ENCODE data around the gene LITAF.

Gene LITAF

GRCh38 chr16:11629071-11630030 lies 42.6 kb upstream of the LITAF start:
- Histone ChIP-seq H3K36me3 (ENCODE audit: control insufficient read depth, insufficient read depth, low read length, severe bottlenecking) (no peaks in the 10 kb centered on the region), H3K4me1 (ENCODE audit: control insufficient read depth, insufficient read depth, low read length) (peaks cover 21% of the 10 kb centered on the region), H3K27me3 (replicated peaks; ENCODE audit: control insufficient read depth, insufficient read depth, low read length) (no peaks in the 10 kb centered on the region), H3K9me3 (ENCODE audit: control insufficient read depth, low read length) (no peaks in the 10 kb centered on the region), H3K9ac (ENCODE audit: low read length) (no peak overlapping the region), H3K4me3 (ENCODE audit: low read length) (no peak overlapping the region)
- no peak for DNase-seq (ENCODE audit: low read depth)

GRCh38 chr16:11627822-11628457 lies 41.2 kb upstream of the LITAF start:
- Histone ChIP-seq H3K36me3 (ENCODE audit: control insufficient read depth, insufficient read depth, low read length, severe bottlenecking) (no peaks in the 10 kb centered on the region), H3K27me3 (replicated peaks; ENCODE audit: control insufficient read depth, insufficient read depth, low read length) (no peaks in the 10 kb centered on the region), H3K9me3 (ENCODE audit: control insufficient read depth, low read length) (no peaks in the 10 kb centered on the region), H3K4me3 (ENCODE audit: low read length) (no peak overlapping the region), H3K4me1 (ENCODE audit: control insufficient read depth, insufficient read depth, low read length) (peaks cover 9% of the 10 kb centered on the region), H3K9ac (ENCODE audit: low read length) (no peak overlapping the region)
- DNase-seq (ENCODE audit: low read depth) = no peak

GRCh38 chr16:11627292-11627663 lies 40.6 kb upstream of the LITAF start:
- no peak overlapping the region for H3K4me3 ChIP-seq (ENCODE audit: low read length)
- no peaks in the 10 kb centered on the region for H3K9me3 ChIP-seq (ENCODE audit: control insufficient read depth, low read length)
- H3K27me3 ChIP-seq (replicated peaks; ENCODE audit: control insufficient read depth, insufficient read depth, low read length) = no peaks in the 10 kb centered on the region
- peaks cover 2% of the 10 kb centered on the region for H3K4me1 ChIP-seq (ENCODE audit: control insufficient read depth, insufficient read depth, low read length)
- no peaks in the 10 kb centered on the region for H3K36me3 ChIP-seq (ENCODE audit: control insufficient read depth, insufficient read depth, low read length, severe bottlenecking)
- H3K9ac ChIP-seq (ENCODE audit: low read length) = no peak overlapping the region
- no peak for DNase-seq (ENCODE audit: low read depth)

- no peak for DNase-seq (ENCODE audit: low read depth)
- H3K9me3 ChIP-seq (ENCODE audit: control insufficient read depth, low read length) = no peaks in the 10 kb centered on the region
- no peak overlapping the region for H3K4me3 ChIP-seq (ENCODE audit: low read length)
- H3K27me3 ChIP-seq (replicated peaks; ENCODE audit: control insufficient read depth, insufficient read depth, low read length) = no peaks in the 10 kb centered on the region
- H3K36me3 ChIP-seq (ENCODE audit: control insufficient read depth, insufficient read depth, low read length, severe bottlenecking) = no peaks in the 10 kb centered on the region
- H3K4me1 ChIP-seq (ENCODE audit: control insufficient read depth, insufficient read depth, low read length) = no peaks in the 10 kb centered on the region
- H3K9ac ChIP-seq (ENCODE audit: low read length) = no peak overlapping the region
Measured at GRCh38 chr16:11626657-11627291, 40.1 kb upstream of the LITAF start.

GRCh38 chr16:11625769-11626168 lies 39.0 kb upstream of the LITAF start:
- DNase-seq (ENCODE audit: low read depth) = no peak
- Histone ChIP-seq H3K36me3 (ENCODE audit: control insufficient read depth, insufficient read depth, low read length, severe bottlenecking) (no peaks in the 10 kb centered on the region), H3K9ac (ENCODE audit: low read length) (no peak overlapping the region), H3K27me3 (replicated peaks; ENCODE audit: control insufficient read depth, insufficient read depth, low read length) (no peaks in the 10 kb centered on the region), H3K4me3 (ENCODE audit: low read length) (no peak overlapping the region), H3K4me1 (ENCODE audit: control insufficient read depth, insufficient read depth, low read length) (no peaks in the 10 kb centered on the region), H3K9me3 (ENCODE audit: control insufficient read depth, low read length) (no peaks in the 10 kb centered on the region)

- Histone ChIP-seq H3K4me3 (ENCODE audit: low read length) (no peak overlapping the region), H3K9me3 (ENCODE audit: control insufficient read depth, low read length) (no peaks in the 10 kb centered on the region), H3K36me3 (ENCODE audit: control insufficient read depth, insufficient read depth, low read length, severe bottlenecking) (no peaks in the 10 kb centered on the region), H3K27me3 (replicated peaks; ENCODE audit: control insufficient read depth, insufficient read depth, low read length) (no peaks in the 10 kb centered on the region), H3K9ac (ENCODE audit: low read length) (no peak overlapping the region), H3K4me1 (ENCODE audit: control insufficient read depth, insufficient read depth, low read length) (no peaks in the 10 kb centered on the region)
- peak; percentile 61 for DNase-seq (ENCODE audit: low read depth)
Measured at GRCh38 chr16:11624636-11625607, 38.2 kb upstream of the LITAF start.

- no peak overlapping the region for H3K4me3 ChIP-seq (ENCODE audit: low read length)
Measured at GRCh38 chr16:11624205-11624604, 37.5 kb upstream of the LITAF start.

GRCh38 chr16:11621920-11622651 lies 35.4 kb upstream of the LITAF start:
- H3K36me3 ChIP-seq (ENCODE audit: control insufficient read depth, insufficient read depth, low read length, severe bottlenecking) = no peaks in the 10 kb centered on the region
- peak overlapping the region; percentile 43 for H3K9ac ChIP-seq (ENCODE audit: low read length)
- peak; percentile 52 for DNase-seq (ENCODE audit: low read depth)
- H3K4me1 ChIP-seq (ENCODE audit: control insufficient read depth, insufficient read depth, low read length) = peaks cover 3% of the 10 kb centered on the region
- H3K27me3 ChIP-seq (replicated peaks; ENCODE audit: control insufficient read depth, insufficient read depth, low read length) = no peaks in the 10 kb centered on the region
- H3K9me3 ChIP-seq (ENCODE audit: control insufficient read depth, low read length) = no peaks in the 10 kb centered on the region
- peak overlapping the region; percentile 3 for H3K4me3 ChIP-seq (ENCODE audit: low read length)

More at GRCh38 chr16:11624205-11624604, 37.5 kb upstream of the LITAF start:
- Histone ChIP-seq H3K9me3 (ENCODE audit: control insufficient read depth, low read length) (no peaks in the 10 kb centered on the region), H3K36me3 (ENCODE audit: control insufficient read depth, insufficient read depth, low read length, severe bottlenecking) (no peaks in the 10 kb centered on the region), H3K27me3 (replicated peaks; ENCODE audit: control insufficient read depth, insufficient read depth, low read length) (no peaks in the 10 kb centered on the region), H3K4me1 (ENCODE audit: control insufficient read depth, insufficient read depth, low read length) (peaks cover 3% of the 10 kb centered on the region), H3K9ac (ENCODE audit: low read length) (no peak overlapping the region)
- no peak for DNase-seq (ENCODE audit: low read depth)

GRCh38 chr16:11621539-11621919 lies 34.8 kb upstream of the LITAF start:
- Histone ChIP-seq H3K27me3 (replicated peaks; ENCODE audit: control insufficient read depth, insufficient read depth, low read length) (no peaks in the 10 kb centered on the region), H3K36me3 (ENCODE audit: control insufficient read depth, insufficient read depth, low read length, severe bottlenecking) (no peaks in the 10 kb centered on the region), H3K4me1 (ENCODE audit: control insufficient read depth, insufficient read depth, low read length) (peaks cover 3% of the 10 kb centered on the region), H3K9ac (ENCODE audit: low read length) (peak overlapping the region; percentile 43), H3K4me3 (ENCODE audit: low read length) (peak overlapping the region; percentile 3), H3K9me3 (ENCODE audit: control insufficient read depth, low read length) (no peaks in the 10 kb centered on the region)
- DNase-seq (ENCODE audit: low read depth) = no peak

- no peak for DNase-seq (ENCODE audit: low read depth)
- Histone ChIP-seq H3K4me3 (ENCODE audit: low read length) (no peak overlapping the region), H3K9ac (ENCODE audit: low read length) (no peak overlapping the region), H3K9me3 (ENCODE audit: control insufficient read depth, low read length) (no peaks in the 10 kb centered on the region), H3K36me3 (ENCODE audit: control insufficient read depth, insufficient read depth, low read length, severe bottlenecking) (no peaks in the 10 kb centered on the region), H3K27me3 (replicated peaks; ENCODE audit: control insufficient read depth, insufficient read depth, low read length) (no peaks in the 10 kb centered on the region), H3K4me1 (ENCODE audit: control insufficient read depth, insufficient read depth, low read length) (peaks cover 3% of the 10 kb centered on the region)
Measured at GRCh38 chr16:11620243-11621003, 33.7 kb upstream of the LITAF start.

Measured in adipocyte (in vitro differentiated cells).